ENCODE data around the gene PLEKHF1. TPM values are rescaled to one million over a fixed set of nuclear protein-coding genes. Genes with fewer than 3 reads are reported as not detected.
A peak's percentile ranks its signal among the peaks of the same experiment; 100 is the strongest.

The PLEKHF1 gene
- total RNA-seq, 4 donors from 2014 or later = 8.6 to 38.8 (median 14.2) TPM

DNA sequence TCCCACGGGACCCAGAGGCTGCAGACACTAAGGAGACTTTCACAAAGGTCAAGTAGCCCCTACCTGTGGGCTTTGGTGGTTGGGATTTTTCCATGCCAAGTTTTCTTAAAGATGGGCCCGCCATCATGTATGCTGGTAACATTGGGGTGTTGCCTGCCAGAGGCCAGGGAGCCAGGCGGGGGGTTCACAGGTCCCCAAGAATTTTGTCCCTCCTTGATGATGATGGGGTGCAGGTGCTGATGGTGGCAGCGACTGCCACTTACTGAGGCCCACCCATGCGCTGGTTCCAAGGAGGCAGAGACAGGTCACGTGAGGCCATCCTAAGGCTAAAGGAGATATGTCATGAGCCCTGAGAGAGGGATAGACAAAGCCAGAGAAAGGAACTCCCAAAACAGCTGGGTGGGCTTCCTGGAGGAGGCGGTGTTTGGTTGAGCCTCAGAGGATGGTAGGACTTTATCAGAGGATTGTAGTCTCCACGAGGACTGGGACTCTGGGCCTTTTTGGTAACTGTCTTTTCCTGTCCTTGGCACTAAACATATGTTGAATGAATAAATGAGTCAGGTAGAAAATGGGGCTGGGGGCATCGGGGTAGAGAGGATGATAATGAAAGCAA lies 14.4 kb downstream of the PLEKHF1 start:
- intact Hi-C loops (cut with DNase I; ENCODE audit: low total_unique reads) (no loop called here), in situ Hi-C loops (cut with MboI; ENCODE audit: low pct_ligation_motif_present in 1 of 4, low pct_unique_long_range_greater_than_20kb in 1 of 4, low sequenced_read_pairs in 3 of 4) (no loop called here)
- H3K27me3 ChIP-seq = no peaks in the 10 kb centered on the region
- peaks cover 0 to 46% (median 10%) of the 10 kb centered on the region in 4 donors for H3K4me1 ChIP-seq
- 89 to 90% methylated on average over 5 to 9 of the region's 9 CpGs for WGBS, 2 donors (ENCODE audit: low coverage in 1 of 2)
- DNase-seq = no peak
- peaks cover 0 to 5% (median 0%) of the 10 kb centered on the region in 4 donors for H3K36me3 ChIP-seq
- peak overlapping the region; percentile 6 to 55 (median 40) for H3K27ac ChIP-seq
- no peak for TF ChIP-seq POLR2A (IDR thresholded peaks at IDR 0.05)
- TF ChIP-seq EP300 (IDR thresholded peaks at IDR 0.05; ENCODE audit: low read depth) = no peak
- TF ChIP-seq, protein P1, sequence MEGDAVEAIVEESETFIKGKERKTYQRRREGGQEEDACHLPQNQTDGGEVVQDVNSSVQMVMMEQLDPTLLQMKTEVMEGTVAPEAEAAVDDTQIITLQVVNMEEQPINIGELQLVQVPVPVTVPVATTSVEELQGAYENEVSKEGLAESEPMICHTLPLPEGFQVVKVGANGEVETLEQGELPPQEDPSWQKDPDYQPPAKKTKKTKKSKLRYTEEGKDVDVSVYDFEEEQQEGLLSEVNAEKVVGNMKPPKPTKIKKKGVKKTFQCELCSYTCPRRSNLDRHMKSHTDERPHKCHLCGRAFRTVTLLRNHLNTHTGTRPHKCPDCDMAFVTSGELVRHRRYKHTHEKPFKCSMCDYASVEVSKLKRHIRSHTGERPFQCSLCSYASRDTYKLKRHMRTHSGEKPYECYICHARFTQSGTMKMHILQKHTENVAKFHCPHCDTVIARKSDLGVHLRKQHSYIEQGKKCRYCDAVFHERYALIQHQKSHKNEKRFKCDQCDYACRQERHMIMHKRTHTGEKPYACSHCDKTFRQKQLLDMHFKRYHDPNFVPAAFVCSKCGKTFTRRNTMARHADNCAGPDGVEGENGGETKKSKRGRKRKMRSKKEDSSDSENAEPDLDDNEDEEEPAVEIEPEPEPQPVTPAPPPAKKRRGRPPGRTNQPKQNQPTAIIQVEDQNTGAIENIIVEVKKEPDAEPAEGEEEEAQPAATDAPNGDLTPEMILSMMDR (IDR thresholded peaks at IDR 0.05) = no peak
- TF ChIP-seq POLR2AphosphoS5 (IDR thresholded peaks at IDR 0.05) = no peak
- H3K9me3 ChIP-seq = no peaks in the 10 kb centered on the region
- H3K4me3 ChIP-seq = no peak overlapping the region

DNA sequence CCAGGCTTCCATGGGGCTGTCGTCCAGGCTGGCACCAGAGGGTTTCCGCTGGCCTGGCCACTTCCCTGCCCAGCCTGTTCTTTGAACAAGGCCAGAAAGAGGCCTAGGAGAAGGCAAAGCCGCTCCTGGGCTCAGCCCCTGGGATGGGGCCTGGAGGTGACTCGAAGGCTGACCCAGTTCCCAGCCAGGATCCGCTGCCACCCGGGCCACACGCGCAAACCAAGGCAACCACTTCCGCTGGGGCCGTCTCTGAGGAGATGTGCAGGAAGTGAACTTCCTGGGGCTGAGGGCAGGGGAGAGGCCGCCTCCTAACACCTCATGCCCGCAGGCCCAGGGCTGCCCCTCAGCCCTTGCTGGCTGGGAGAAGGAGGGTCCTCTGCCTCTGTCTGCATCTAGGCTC lies 15.2 kb downstream of the PLEKHF1 start:
- peaks cover 0 to 46% (median 10%) of the 10 kb centered on the region in 4 donors for H3K4me1 ChIP-seq
- no peak overlapping the region for H3K4me3 ChIP-seq
- H3K27me3 ChIP-seq = no peaks in the 10 kb centered on the region
- peak overlapping the region in 3 of 4 donors; percentile 32 to 55 (median 47) for H3K27ac ChIP-seq
- TF ChIP-seq POLR2AphosphoS5 (IDR thresholded peaks at IDR 0.05) (no peak), POLR2A (IDR thresholded peaks at IDR 0.05) (no peak), EP300 (IDR thresholded peaks at IDR 0.05; ENCODE audit: low read depth) (no peak)
- TF ChIP-seq, protein P1 (IDR thresholded peaks at IDR 0.05) = no peak
- in situ Hi-C loops (cut with MboI; ENCODE audit: low pct_ligation_motif_present in 1 of 4, low pct_unique_long_range_greater_than_20kb in 1 of 4, low sequenced_read_pairs in 3 of 4) (no loop called here), intact Hi-C loops (cut with DNase I; ENCODE audit: low total_unique reads) (no loop called here)
- WGBS, 2 donors (ENCODE audit: low coverage in 1 of 2) = 81% methylated on average over 11 of the region's 12 CpGs; no CpG with 5 or more reads in 1 of the 2 donors
- H3K36me3 ChIP-seq = no peaks in the 10 kb centered on the region
- DNase-seq = peak; percentile 72
- no peaks in the 10 kb centered on the region for H3K9me3 ChIP-seq

DNA sequence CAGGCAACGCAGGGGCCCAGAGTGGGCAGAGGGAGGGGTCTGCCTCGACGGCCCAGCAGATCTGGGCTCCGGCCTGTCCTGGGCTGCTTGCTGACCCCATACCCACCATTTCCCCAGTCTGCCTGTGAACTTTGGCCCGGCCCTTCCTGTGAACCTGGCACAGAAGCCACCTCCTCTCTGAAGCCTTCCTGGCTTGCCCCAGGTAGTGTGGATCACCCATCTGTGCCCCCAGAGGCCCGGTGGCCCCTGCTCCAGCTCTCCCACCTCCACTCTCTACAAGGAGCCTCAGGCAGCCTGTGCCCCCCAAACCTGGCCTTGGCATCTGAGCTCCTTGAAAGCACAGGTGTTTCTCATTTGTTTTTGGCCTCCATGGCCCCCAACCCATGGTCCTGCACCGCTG lies 15.7 kb downstream of the PLEKHF1 start:
- in situ Hi-C loops (cut with MboI; ENCODE audit: low pct_ligation_motif_present in 1 of 4, low pct_unique_long_range_greater_than_20kb in 1 of 4, low sequenced_read_pairs in 3 of 4) (no loop called here), intact Hi-C loops (cut with DNase I; ENCODE audit: low total_unique reads) (no loop called here)
- H3K27me3 ChIP-seq = no peaks in the 10 kb centered on the region
- H3K4me3 ChIP-seq = no peak overlapping the region
- no peaks in the 10 kb centered on the region for H3K9me3 ChIP-seq
- peaks cover 0 to 45% (median 10%) of the 10 kb centered on the region in 4 donors for H3K4me1 ChIP-seq
- H3K36me3 ChIP-seq = no peaks in the 10 kb centered on the region
- WGBS, 2 donors (ENCODE audit: low coverage in 1 of 2) = 67% methylated on average over 7 of the region's 7 CpGs; no CpG with 5 or more reads in 1 of the 2 donors
- TF ChIP-seq POLR2AphosphoS5 (IDR thresholded peaks at IDR 0.05) (no peak), EP300 (IDR thresholded peaks at IDR 0.05; ENCODE audit: low read depth) (no peak), POLR2A (IDR thresholded peaks at IDR 0.05) (no peak)
- TF ChIP-seq, protein P1 (IDR thresholded peaks at IDR 0.05) = no peak
- DNase-seq = no peak
- H3K27ac ChIP-seq = peak overlapping the region in 3 of 4 donors; percentile 32 to 55 (median 47)

- Histone ChIP-seq H3K9me3 (no peaks in the 10 kb centered on the region), H3K4me3 (no peak overlapping the region), H3K27me3 (no peaks in the 10 kb centered on the region), H3K36me3 (no peaks in the 10 kb centered on the region), H3K4me1 (peaks cover 0 to 38% (median 10%) of the 10 kb centered on the region in 4 donors), H3K27ac (peak overlapping the region in 3 of 4 donors; percentile 47 to 55 (median 53))
- intact Hi-C loops (cut with DNase I; ENCODE audit: low total_unique reads) = no loop called here
- in situ Hi-C loops (cut with MboI; ENCODE audit: low pct_ligation_motif_present in 1 of 4, low pct_unique_long_range_greater_than_20kb in 1 of 4, low sequenced_read_pairs in 3 of 4) = no loop called here
- 82 to 100% methylated on average over 1 to 13 of the region's 13 CpGs for WGBS, 2 donors (ENCODE audit: low coverage in 1 of 2)
- TF ChIP-seq EP300 (IDR thresholded peaks at IDR 0.05; ENCODE audit: low read depth) (no peak), POLR2A (IDR thresholded peaks at IDR 0.05) (no peak), POLR2AphosphoS5 (IDR thresholded peaks at IDR 0.05) (no peak)
- TF ChIP-seq, protein P1 (IDR thresholded peaks at IDR 0.05) = no peak
- DNase-seq = no peak
Observed at GRCh38 chr19:29681422-29682235, 16.4 kb downstream of the PLEKHF1 start.
